ENCODE measurements around the gene GRID2.

GRCh38 chr4:92529510-92529909 lies 225.7 kb downstream of the GRID2 start:
- TF ChIP-seq CTCF (IDR thresholded peaks at IDR 0.05) = no peak
- TF ChIP-seq ZFX (IDR thresholded peaks at IDR 0.05; ENCODE audit: borderline replicate concordance) = no peak
